GM12878 (cell line): Measurements from ENCODE around the gene GET3. TPM values are rescaled to one million over a fixed set of nuclear protein-coding genes. Genes with fewer than 3 reads are reported as not detected.

Experiments
- BCLAF1 ChIP-seq: fragments of 450-650 bp; IDR thresholded peaks from 2 replicates; pipeline ENCODE4 v1.6.1; 2017; ENCODE audit warnings: antibody characterized with exemption, mild to moderate bottlenecking, moderate library complexity
- BHLHE40 ChIP-seq, 2 experiments: fragments of 450-650 bp in 1 of 2; IDR thresholded peaks; 2 replicates each; pipeline ENCODE4 v1.6.1; 2011 to 2017; ENCODE audit warnings: low read depth in 2 of 2, borderline replicate concordance in 1 of 2, improper control_type of control experiment in 1 of 2, low read length in 1 of 2, mild to moderate bottlenecking in 1 of 2
- CTCF ChIP-seq, 3 experiments: IDR thresholded peaks in 2 of 3; conservative IDR thresholded peaks in 1 of 3; 2 replicates each; pipeline ENCODE4 v1.5.1; 2011; ENCODE audit warnings: low read depth in 3 of 3, low read length in 3 of 3, mild to moderate bottlenecking in 3 of 3, control low read depth in 2 of 3, moderate library complexity in 2 of 3, inconsistent platforms in 1 of 3, mixed read lengths in 1 of 3; ENCODE audit not compliant: control insufficient read depth in 2 of 3, insufficient read depth in 1 of 3; ENCODE audit errors: extremely low read depth in 1 of 3
- ETV6 ChIP-seq, 2 experiments: fragments of 450-650 bp in 1 of 2; IDR thresholded peaks in 1 of 2; conservative IDR thresholded peaks in 1 of 2; 2 replicates each; pipeline ENCODE4 v1.6.1; 2014; ENCODE audit warnings: antibody characterized with exemption in 1 of 2, borderline replicate concordance in 1 of 2, low read depth in 1 of 2, mild to moderate bottlenecking in 1 of 2, moderate library complexity in 1 of 2
- HDGF ChIP-seq: fragments of 450-650 bp; IDR thresholded peaks from 2 replicates; pipeline ENCODE4 v1.6.1; 2016; ENCODE audit warnings: antibody characterized with exemption
- IKZF2 ChIP-seq, 2 experiments: fragments of 450-650 bp; IDR thresholded peaks; 2 replicates each; pipeline ENCODE4 v1.6.1; 2017; ENCODE audit warnings: mild to moderate bottlenecking in 2 of 2, moderate library complexity in 2 of 2
- KLF5 ChIP-seq: fragments of 450-650 bp; IDR thresholded peaks from 2 replicates; pipeline ENCODE4 v1.6.1; 2014; ENCODE audit warnings: mild to moderate bottlenecking; ENCODE audit not compliant: partially characterized antibody
- NR2F1 ChIP-seq: fragments of 450-650 bp; conservative IDR thresholded peaks from 2 replicates; pipeline ENCODE4 v1.6.1; 2017; ENCODE audit warnings: mild to moderate bottlenecking
- PML ChIP-seq: IDR thresholded peaks from 2 replicates; pipeline ENCODE4 v1.6.1; 2012; ENCODE audit warnings: low read length, inconsistent platforms
- POLR2AphosphoS5 ChIP-seq: IDR thresholded peaks from 2 replicates; pipeline ENCODE4 v1.6.1; 2011; ENCODE audit warnings: mild to moderate bottlenecking, low read length, inconsistent platforms
- POU2F2 ChIP-seq: IDR thresholded peaks from 3 replicates; pipeline ENCODE4 v1.6.1; 2011; ENCODE audit warnings: low read depth, mild to moderate bottlenecking, low read length, borderline replicate concordance
- SMARCA5 ChIP-seq: fragments of 450-650 bp; IDR thresholded peaks from 2 replicates; pipeline ENCODE4 v1.6.1; 2017; ENCODE audit warnings: mild to moderate bottlenecking
- SMC3 ChIP-seq: IDR thresholded peaks from 2 replicates; pipeline ENCODE4 v1.6.1; 2011; ENCODE audit warnings: low read length, improper control_type of control experiment, borderline replicate concordance
- SP1 ChIP-seq: IDR thresholded peaks from one replicate; pipeline ENCODE4 v1.6.1; 2011; ENCODE audit warnings: low read depth, low read length
- TBL1XR1 ChIP-seq: IDR thresholded peaks from 2 replicates; pipeline ENCODE4 v1.6.1; 2012; ENCODE audit warnings: low read depth, low read length, improper control_type of control experiment
- ZBTB11 ChIP-seq: fragments of 450-650 bp; formaldehyde crosslinking; IDR thresholded peaks from 2 replicates; pipeline ENCODE4 v1.5.0; 2022; ENCODE audit warnings: mild to moderate bottlenecking, missing genetic modification characterization
- ZSCAN29 ChIP-seq: fragments of 450-650 bp; IDR thresholded peaks from 2 replicates; pipeline ENCODE4 v1.6.1; 2017; ENCODE audit warnings: mild to moderate bottlenecking, moderate library complexity
- polyA plus RNA-seq, 11 experiments: library from polyadenylated mRNA; depleted of rRNA in 4 of 11; unstranded in 6 of 11; stranded (reverse) in 5 of 11; fragments of >200 nt; fragmentation: Nextera tagmentation in 4 of 11; fragmentation: Illumina TruSeq in 1 of 11; extraction: Ambion mirVana in 4 of 11; extraction: Trizol in 1 of 11; gene quantifications; 1 replicate in 1 of 11; 2 replicates in 10 of 11; pipeline versions ENCODE4 v1.2.1 to v1.2.3, GENCODE V29; 2011 to 2016; ENCODE audit warnings: inconsistent platforms in 2 of 11, missing spikeins in 2 of 11, low read depth in 1 of 11
- total RNA-seq, 4 experiments: library from RNA; depleted of rRNA in 3 of 4; stranded (reverse); fragments of >200 nt in 3 of 4; fragmentation: Illumina TruSeq in 1 of 4; extraction: Trizol in 1 of 4; gene quantifications; 2 replicates each; pipeline versions ENCODE4 v1.2.1 to v1.2.3, GENCODE V29; 2013 to 2021
- TF ChIP-seq, protein P1 (sequence below): IDR thresholded peaks from 2 replicates; pipeline ENCODE4 v1.6.1; 2011; ENCODE audit warnings: borderline replicate concordance, low read depth, mild to moderate bottlenecking, moderate library complexity, low read length; ENCODE audit not compliant: insufficient read depth, poor library complexity, severe bottlenecking

The GET3 gene
- total and polyA plus RNA-seq, 10 of the 15 experiments (the other 5 are each of a cell fraction or from before 2014, with no cell fraction given): 14.5 to 144 (median 97.2) TPM

DNA sequence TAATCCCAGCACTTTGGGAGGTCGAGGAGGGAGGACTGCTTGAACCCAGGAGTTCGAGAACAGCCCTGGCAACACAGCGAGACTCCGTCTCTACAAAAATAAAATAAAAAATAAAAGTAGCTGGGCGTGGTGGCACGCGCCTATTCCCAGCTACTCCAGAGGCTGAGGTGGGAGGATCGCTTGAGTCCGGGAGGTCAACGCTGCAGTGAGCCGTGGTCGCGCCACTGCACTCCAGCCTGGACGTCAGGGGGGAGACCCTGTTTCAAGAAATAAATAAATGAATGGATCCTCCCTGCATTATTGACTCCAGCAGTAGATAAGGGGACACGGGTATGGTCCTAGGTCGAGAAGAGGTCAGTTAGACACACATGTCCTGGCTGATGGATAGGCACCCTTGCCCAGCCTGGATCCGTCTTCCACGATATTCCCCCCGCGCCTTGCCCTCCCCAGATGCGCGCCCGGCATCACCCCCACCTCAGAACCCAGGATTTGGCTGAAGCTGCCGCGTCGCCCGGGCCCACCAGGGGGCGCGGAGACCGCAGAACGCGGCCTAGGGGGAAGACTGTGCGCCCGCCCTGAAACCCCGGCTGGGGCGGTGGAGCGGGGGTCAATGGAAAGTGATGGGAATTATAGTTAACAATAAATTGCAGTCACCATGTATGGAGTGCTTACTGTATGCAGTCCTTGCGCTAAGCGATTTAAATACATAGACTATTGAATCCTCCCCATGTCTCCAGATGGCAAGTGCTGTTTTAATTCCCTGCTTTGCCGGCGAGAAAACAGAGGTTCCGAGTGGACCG, 40.1 kb downstream of the GET3 start (continued):
- peak; percentile 87 for TF ChIP-seq NR2F1
- no peak for TF ChIP-seq TBL1XR1
- no peak for TF ChIP-seq POU2F2
- no peak for TF ChIP-seq HDGF
- no peak for TF ChIP-seq ZSCAN29
- TF ChIP-seq PML: no peak
- peak; percentile 64 for TF ChIP-seq KLF5
- TF ChIP-seq IKZF2 (IDR thresholded peaks at IDR 0.05): peak; percentile 8 to 30; a peak in 3 of 4 replicates
- TF ChIP-seq, protein P1, sequence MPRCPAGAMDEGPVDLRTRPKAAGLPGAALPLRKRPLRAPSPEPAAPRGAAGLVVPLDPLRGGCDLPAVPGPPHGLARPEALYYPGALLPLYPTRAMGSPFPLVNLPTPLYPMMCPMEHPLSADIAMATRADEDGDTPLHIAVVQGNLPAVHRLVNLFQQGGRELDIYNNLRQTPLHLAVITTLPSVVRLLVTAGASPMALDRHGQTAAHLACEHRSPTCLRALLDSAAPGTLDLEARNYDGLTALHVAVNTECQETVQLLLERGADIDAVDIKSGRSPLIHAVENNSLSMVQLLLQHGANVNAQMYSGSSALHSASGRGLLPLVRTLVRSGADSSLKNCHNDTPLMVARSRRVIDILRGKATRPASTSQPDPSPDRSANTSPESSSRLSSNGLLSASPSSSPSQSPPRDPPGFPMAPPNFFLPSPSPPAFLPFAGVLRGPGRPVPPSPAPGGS: peak; percentile 56
- TF ChIP-seq CTCF (IDR thresholded peaks at IDR 0.05 in 2 of 3, conservative IDR thresholded peaks at IDR 0.05 in 1 of 3; ENCODE audit: control insufficient read depth in 2 of 3, extremely low read depth in 1 of 3, insufficient read depth in 1 of 3, low read depth in 3 of 3, low read length in 3 of 3): peak; percentile 90 to 98 (median 95)
- TF ChIP-seq SMARCA5: peak; percentile 96
- TF ChIP-seq BCLAF1: no peak
- peak; percentile 22 for TF ChIP-seq SP1
- TF ChIP-seq SMC3: peak; percentile 91
- no peak for TF ChIP-seq POLR2AphosphoS5
- no peak for TF ChIP-seq ZBTB11 (CRISPR knock-in tag)
- TF ChIP-seq BHLHE40 (IDR thresholded peaks at IDR 0.05; ENCODE audit: borderline replicate concordance in 1 of 2, low read depth in 2 of 2, low read length in 1 of 2): peak; percentile 42 to 47; a peak in 2 of 4 replicates
- TF ChIP-seq ETV6 (conservative IDR thresholded peaks at IDR 0.05 in 1 of 2, IDR thresholded peaks at IDR 0.05 in 1 of 2; ENCODE audit: borderline replicate concordance in 1 of 2, low read depth in 1 of 2): no peak
